Ovary (tissue), 10 donors: ENCODE results near the gene ARGFX. TPM values are rescaled to one million over a fixed set of nuclear protein-coding genes. Genes with fewer than 3 reads are reported as not detected.
A peak's percentile ranks its signal among the peaks of the same experiment; 100 is the strongest.

ENCODE experiments used
- DNase-seq, 5 donors: peaks; one replicate each; pipeline ENCODE4 v3.0.0-alpha.2; 2019 to 2020
- H3K27ac ChIP-seq, 2 donors: fragments of 200-600 bp; one replicate each; pipeline versions ENCODE4 v1.5.1 to v1.8.0; 2019 to 2022
- H3K27me3 ChIP-seq: fragments of 200-600 bp; one replicate; pipeline ENCODE4 v1.8.0; 2022
- H3K36me3 ChIP-seq: fragments of 200-600 bp; sonication (generic); one replicate; pipeline ENCODE4 v1.5.1; 2019
- H3K4me1 ChIP-seq: one replicate; pipeline ENCODE4 v1.8.1; 2013; ENCODE audit warnings: mild to moderate bottlenecking, moderate library complexity; ENCODE audit not compliant: insufficient read depth
- H3K4me3 ChIP-seq: fragments of 200-600 bp; sonication (generic); one replicate; pipeline ENCODE4 v1.5.1; 2017
- H3K9me3 ChIP-seq, 2 donors: fragments of 200-600 bp in 1 of 2; sonication (generic) in 1 of 2; one replicate each; pipeline versions ENCODE4 v1.5.1 to v1.8.1; 2013 to 2019; ENCODE audit warnings: mild to moderate bottlenecking in 1 of 2, moderate library complexity in 1 of 2
- EP300 ChIP-seq: sonication (generic); formaldehyde crosslinking; IDR thresholded peaks from one replicate; pipeline ENCODE4 v1.6.1; 2017; ENCODE audit warnings: antibody characterized with exemption
- POLR2A ChIP-seq: fragments of 450-650 bp; IDR thresholded peaks from one replicate; pipeline ENCODE4 v1.6.1; 2017; ENCODE audit warnings: antibody characterized with exemption, mild to moderate bottlenecking, moderate library complexity
- WGBS, 3 donors: extraction: QIAGEN DNeasy Blood & Tissue Kit in 1 of 3; methylation state at CpG; one replicate each; pipeline versions ENCODE4 v1.1.5 to v1.1.7; 2013 to 2017; 5-methylcytosine and 5-hydroxymethylcytosine counted together
- intact Hi-C, 4 donors: fragments of 100-400 bp; cut with DNase I; formaldehyde crosslinking; loops; one replicate each; pipeline versions ENCODE4 v1.11.0 to v1.15.1; 2022 to 2023
- long read RNA-seq, 3 donors: library from polyadenylated mRNA in 2 of 3; unstranded in 2 of 3; transcript quantifications; one replicate each; pipeline ENCODE4 v2.0.0 and lab custom pipeline, GENCODE V29; 2021 to 2026
- polyA plus RNA-seq, 2 donors: library from polyadenylated mRNA; stranded (reverse); fragments of 200-250 nt in 1 of 2; fragments of 350-450 nt in 1 of 2; fragmentation: Illumina TruSeq in 1 of 2; extraction: RNeasy Lipid Tissue Mini Kit (QIAGEN cat#74804) in 1 of 2; gene quantifications; one replicate each; pipeline ENCODE4 v1.2.3, GENCODE V29; 2013 to 2014
- total RNA-seq, 7 donors: library from RNA; depleted of rRNA in 2 of 7; stranded (reverse); fragments of >200 nt in 2 of 7; fragmentation: NEBNext Ultra II Directional in 3 of 7; extraction: Animal tissue kit (Norgen Biotek cat#: 25700) in 3 of 7; gene quantifications; one replicate each; pipeline versions ENCODE4 v1.1.0 to v1.2.4, GENCODE V29; 2016 to 2023
- TF ChIP-seq, protein P1 (sequence below), 3 donors: fragments of 450-650 bp in 2 of 3; fragments of 200-600 bp in 1 of 3; IDR thresholded peaks; one replicate each; pipeline versions ENCODE4 v1.5.1 to v1.8.0; 2016 to 2022; ENCODE audit warnings: antibody characterized with exemption in 3 of 3, mild to moderate bottlenecking in 1 of 3
- donor health status: DM: no; HTN: no; CAD: no; lungs with moderate emphysema.
- donor health status: DM: no; HTN: no; CAD: no.
- donor health status: Bipolar disorder and iron deficiency.
- donor health status: DM: yes; HTN: yes; CAD: no.
- donor health status: DM: no; HTN: no; CAD: no.
- donor health status: DM: yes; HTN: yes; CAD: no.

The ARGFX gene
- not detected for total RNA-seq
- not detected for polyA plus RNA-seq
- long read RNA-seq, donor 1 = 0 reads
- long read RNA-seq, donor 2 = 0 reads
- long read RNA-seq, donor 3 = 0 reads

DNA sequence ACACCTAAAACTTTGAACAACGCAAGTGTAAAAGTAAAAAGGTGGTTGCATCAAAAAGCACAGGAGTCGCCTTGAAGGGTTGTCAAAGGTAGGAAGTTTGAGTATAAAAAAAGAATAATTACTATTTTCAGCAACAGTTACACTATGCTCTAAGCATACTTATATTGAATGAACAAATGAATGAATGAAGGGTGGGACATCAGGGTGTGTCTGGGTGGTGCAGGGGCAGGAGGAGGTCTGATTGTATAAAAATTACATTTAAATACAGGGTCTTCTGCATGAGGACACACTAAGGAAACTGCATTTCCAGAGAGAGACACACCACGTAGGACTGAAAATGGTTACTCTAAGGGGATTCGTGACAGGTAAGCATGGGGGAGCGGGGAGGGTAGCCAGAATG, at the start of gene ARGFX:
ARGFX (plus strand) TSS at position 301 of the 400 bp plus-strand sequence. CDS start 2,765 bp downstream, outside the sequence.
- 93 to 94% (median 93%) methylated on average over 5 of the region's 5 CpGs for WGBS, 3 donors
- no peaks in the 10 kb centered on the region for H3K27me3 ChIP-seq
- no peak within 1 kb of the TSS for H3K27ac ChIP-seq
- H3K36me3 ChIP-seq = no peaks in the 10 kb centered on the region
- no peak within 1 kb of the TSS for H3K4me3 ChIP-seq
- H3K4me1 ChIP-seq = no peaks in the 10 kb centered on the region
- no peak for TF ChIP-seq POLR2A
- no peak for TF ChIP-seq EP300
- TF ChIP-seq, protein P1, sequence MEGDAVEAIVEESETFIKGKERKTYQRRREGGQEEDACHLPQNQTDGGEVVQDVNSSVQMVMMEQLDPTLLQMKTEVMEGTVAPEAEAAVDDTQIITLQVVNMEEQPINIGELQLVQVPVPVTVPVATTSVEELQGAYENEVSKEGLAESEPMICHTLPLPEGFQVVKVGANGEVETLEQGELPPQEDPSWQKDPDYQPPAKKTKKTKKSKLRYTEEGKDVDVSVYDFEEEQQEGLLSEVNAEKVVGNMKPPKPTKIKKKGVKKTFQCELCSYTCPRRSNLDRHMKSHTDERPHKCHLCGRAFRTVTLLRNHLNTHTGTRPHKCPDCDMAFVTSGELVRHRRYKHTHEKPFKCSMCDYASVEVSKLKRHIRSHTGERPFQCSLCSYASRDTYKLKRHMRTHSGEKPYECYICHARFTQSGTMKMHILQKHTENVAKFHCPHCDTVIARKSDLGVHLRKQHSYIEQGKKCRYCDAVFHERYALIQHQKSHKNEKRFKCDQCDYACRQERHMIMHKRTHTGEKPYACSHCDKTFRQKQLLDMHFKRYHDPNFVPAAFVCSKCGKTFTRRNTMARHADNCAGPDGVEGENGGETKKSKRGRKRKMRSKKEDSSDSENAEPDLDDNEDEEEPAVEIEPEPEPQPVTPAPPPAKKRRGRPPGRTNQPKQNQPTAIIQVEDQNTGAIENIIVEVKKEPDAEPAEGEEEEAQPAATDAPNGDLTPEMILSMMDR (IDR thresholded peaks at IDR 0.05) = no peak
- H3K9me3 ChIP-seq = no peaks in the 10 kb centered on the region
- intact Hi-C loops = no loop called here
- DNase-seq = no peak

- intact Hi-C loops = no loop called here
- no peaks in the 10 kb centered on the region for H3K9me3 ChIP-seq
- H3K27me3 ChIP-seq = no peaks in the 10 kb centered on the region
- no peak for DNase-seq
- H3K4me3 ChIP-seq = no peak overlapping the region
- 89 to 96% (median 91%) methylated on average over 5 of the region's 5 CpGs for WGBS, 3 donors
- H3K27ac ChIP-seq = no peak overlapping the region
- TF ChIP-seq POLR2A = no peak
- TF ChIP-seq EP300 = no peak
- TF ChIP-seq, protein P1 (IDR thresholded peaks at IDR 0.05) = no peak
- no peaks in the 10 kb centered on the region for H3K36me3 ChIP-seq
- H3K4me1 ChIP-seq = no peaks in the 10 kb centered on the region
Measured at GRCh38 chr3:121517953-121518655, 49.6 kb upstream of the ARGFX start.

DNA sequence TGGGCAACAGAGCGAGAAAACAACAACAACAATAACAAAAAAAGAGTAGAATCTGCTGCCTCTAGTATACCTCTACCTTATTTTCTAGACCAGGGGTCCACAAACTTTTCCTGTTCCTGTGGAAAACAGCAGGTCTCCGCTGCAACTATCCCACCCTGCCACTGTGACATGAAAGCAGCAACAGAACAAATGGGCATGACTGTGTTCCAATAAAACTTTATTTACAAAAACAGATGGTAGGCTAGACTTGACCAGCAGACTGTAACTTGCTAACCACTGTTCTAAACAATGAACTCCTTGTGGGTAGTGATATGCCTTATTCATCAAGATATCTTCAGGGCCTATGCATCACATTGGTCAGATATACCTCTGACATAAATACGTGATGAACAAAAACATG, 47.2 kb upstream of the ARGFX start:
- TF ChIP-seq, protein P1 (IDR thresholded peaks at IDR 0.05) = no peak
- TF ChIP-seq EP300 = no peak
- TF ChIP-seq POLR2A = no peak
- WGBS, 3 donors = 94 to 99% (median 99%) methylated on average over 3 of the region's 3 CpGs
- no peaks in the 10 kb centered on the region for H3K27me3 ChIP-seq
- H3K27ac ChIP-seq = no peak overlapping the region
- no peaks in the 10 kb centered on the region for H3K9me3 ChIP-seq
- intact Hi-C loops = no loop called here
- no peaks in the 10 kb centered on the region for H3K36me3 ChIP-seq
- no peaks in the 10 kb centered on the region for H3K4me1 ChIP-seq
- no peak for DNase-seq
- no peak overlapping the region for H3K4me3 ChIP-seq

GRCh38 chr3:121529308-121529707, 38.4 kb upstream of the ARGFX start:
- intact Hi-C loops = no loop called here
- WGBS, 3 donors = 30 to 46% (median 33%) methylated on average over 3 of the region's 3 CpGs
- no peaks in the 10 kb centered on the region for H3K27me3 ChIP-seq
- no peaks in the 10 kb centered on the region for H3K4me1 ChIP-seq
- TF ChIP-seq POLR2A (no peak), EP300 (no peak)
- TF ChIP-seq, protein P1 (IDR thresholded peaks at IDR 0.05) = peak in 1 of 3 donors; percentile 18
- DNase-seq = no peak
- no peak overlapping the region for H3K4me3 ChIP-seq
- H3K9me3 ChIP-seq = no peaks in the 10 kb centered on the region
- H3K36me3 ChIP-seq = no peaks in the 10 kb centered on the region
- no peak overlapping the region for H3K27ac ChIP-seq
